DOHH2 (cell line): ENCODE results near the gene SLC2A9.

Experiments
- H3F3A ChIP-seq: fragments of 200-600 bp; sonication (generic), shearing (Covaris generic); 2 replicates; pipeline ENCODE4 v1.6.0; 2016; ENCODE audit warnings: antibody characterized with exemption, mild to moderate bottlenecking; ENCODE audit not compliant: control insufficient read depth, insufficient read depth
- H3K27ac ChIP-seq: fragments of 200-600 bp; sonication (generic); 2 replicates; pipeline ENCODE4 v1.5.1; 2014; ENCODE audit warnings: low read depth, mild to moderate bottlenecking, low read length, moderate library complexity
- H3K27me3 ChIP-seq: fragments of 200-600 bp; sonication (generic); 2 replicates; pipeline ENCODE4 v1.6.1; 2014; ENCODE audit warnings: mild to moderate bottlenecking, low read length, mixed read lengths; ENCODE audit not compliant: control insufficient read depth
- H3K36me3 ChIP-seq: fragments of 200-600 bp; sonication (generic); 2 replicates; pipeline ENCODE4 v1.6.1; 2014; ENCODE audit warnings: mild to moderate bottlenecking, low read length, moderate library complexity, mixed read lengths; ENCODE audit not compliant: control insufficient read depth
- H3K4me1 ChIP-seq: fragments of 200-600 bp; sonication (generic); 2 replicates; pipeline ENCODE4 v1.6.1; 2014; ENCODE audit warnings: mild to moderate bottlenecking, low read length, mixed read lengths; ENCODE audit not compliant: control insufficient read depth
- H3K4me2 ChIP-seq: fragments of 200-600 bp; sonication (generic); 2 replicates; pipeline ENCODE4 v1.6.0; 2014; ENCODE audit warnings: mild to moderate bottlenecking, low read length, moderate library complexity
- H3K4me3 ChIP-seq: fragments of 200-600 bp; sonication (generic); 2 replicates; pipeline ENCODE4 v1.5.1; 2014; ENCODE audit warnings: mild to moderate bottlenecking, low read length, mixed read lengths
- H3K79me2 ChIP-seq: fragments of 200-600 bp; sonication (generic); 2 replicates; pipeline ENCODE4 v1.6.1; 2014; ENCODE audit warnings: mild to moderate bottlenecking, low read length, mixed read lengths; ENCODE audit not compliant: control insufficient read depth
- H3K9me2 ChIP-seq: fragments of 200-600 bp; sonication (generic); replicated peaks from 2 replicates; pipeline ENCODE4 v1.6.1; 2014; ENCODE audit warnings: mild to moderate bottlenecking, low read length, mixed read lengths; ENCODE audit not compliant: control insufficient read depth
- H3K9me3 ChIP-seq: fragments of 200-600 bp; sonication (generic); 2 replicates; pipeline ENCODE4 v1.6.1; 2014; ENCODE audit warnings: antibody characterized with exemption, low read length, mixed read lengths; ENCODE audit not compliant: control insufficient read depth, insufficient read depth
- H4K20me1 ChIP-seq: fragments of 200-600 bp; sonication (generic); 2 replicates; pipeline ENCODE4 v1.6.0; 2014; ENCODE audit warnings: low read depth, mild to moderate bottlenecking, antibody characterized with exemption, low read length, moderate library complexity; ENCODE audit not compliant: control insufficient read depth, insufficient read depth
- EZH2phosphoT487 ChIP-seq: fragments of 200-600 bp; sonication (generic); IDR thresholded peaks from 2 replicates; pipeline ENCODE4 v1.6.1; 2017; ENCODE audit warnings: borderline replicate concordance, mild to moderate bottlenecking, antibody characterized with exemption, low read length, moderate library complexity, mixed read lengths
- TF ChIP-seq, protein P1 (sequence below): fragments of 200-600 bp; sonication (generic); IDR thresholded peaks from one replicate; pipeline ENCODE4 v1.5.1; 2014; ENCODE audit warnings: antibody characterized with exemption, mild to moderate bottlenecking, low read depth, low read length; ENCODE audit not compliant: poor library complexity, severe bottlenecking

SLC2A9 gene

GRCh38 chr4:9874385-9874784 is 146.9 kb downstream of the SLC2A9 start:
- Histone ChIP-seq H3F3A (no peaks in the 10 kb centered on the region), H3K27me3 (no peaks in the 10 kb centered on the region), H3K36me3 (no peaks in the 10 kb centered on the region), H3K4me2 (no peak overlapping the region), H3K27ac (no peak overlapping the region), H3K9me3 (no peaks in the 10 kb centered on the region), H3K79me2 (no peaks in the 10 kb centered on the region), H3K4me1 (no peaks in the 10 kb centered on the region), H4K20me1 (no peaks in the 10 kb centered on the region), H3K9me2 (no peaks in the 10 kb centered on the region), H3K4me3 (no peak overlapping the region)
- TF ChIP-seq, protein P1, sequence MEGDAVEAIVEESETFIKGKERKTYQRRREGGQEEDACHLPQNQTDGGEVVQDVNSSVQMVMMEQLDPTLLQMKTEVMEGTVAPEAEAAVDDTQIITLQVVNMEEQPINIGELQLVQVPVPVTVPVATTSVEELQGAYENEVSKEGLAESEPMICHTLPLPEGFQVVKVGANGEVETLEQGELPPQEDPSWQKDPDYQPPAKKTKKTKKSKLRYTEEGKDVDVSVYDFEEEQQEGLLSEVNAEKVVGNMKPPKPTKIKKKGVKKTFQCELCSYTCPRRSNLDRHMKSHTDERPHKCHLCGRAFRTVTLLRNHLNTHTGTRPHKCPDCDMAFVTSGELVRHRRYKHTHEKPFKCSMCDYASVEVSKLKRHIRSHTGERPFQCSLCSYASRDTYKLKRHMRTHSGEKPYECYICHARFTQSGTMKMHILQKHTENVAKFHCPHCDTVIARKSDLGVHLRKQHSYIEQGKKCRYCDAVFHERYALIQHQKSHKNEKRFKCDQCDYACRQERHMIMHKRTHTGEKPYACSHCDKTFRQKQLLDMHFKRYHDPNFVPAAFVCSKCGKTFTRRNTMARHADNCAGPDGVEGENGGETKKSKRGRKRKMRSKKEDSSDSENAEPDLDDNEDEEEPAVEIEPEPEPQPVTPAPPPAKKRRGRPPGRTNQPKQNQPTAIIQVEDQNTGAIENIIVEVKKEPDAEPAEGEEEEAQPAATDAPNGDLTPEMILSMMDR = no peak
- TF ChIP-seq EZH2phosphoT487 = no peak

GRCh38 chr4:9870165-9870790 is 151.0 kb downstream of the SLC2A9 start:
- H3K27ac ChIP-seq = no peak overlapping the region
- H3K36me3 ChIP-seq = no peaks in the 10 kb centered on the region
- no peaks in the 10 kb centered on the region for H3K4me1 ChIP-seq
- no peaks in the 10 kb centered on the region for H3K9me3 ChIP-seq
- H3K4me2 ChIP-seq = no peak overlapping the region
- H4K20me1 ChIP-seq = no peaks in the 10 kb centered on the region
- no peaks in the 10 kb centered on the region for H3F3A ChIP-seq
- H3K4me3 ChIP-seq = no peak overlapping the region
- H3K79me2 ChIP-seq = no peaks in the 10 kb centered on the region
- no peak for TF ChIP-seq EZH2phosphoT487
- TF ChIP-seq, protein P1 = no peak
- H3K9me2 ChIP-seq = no peaks in the 10 kb centered on the region
- H3K27me3 ChIP-seq = no peaks in the 10 kb centered on the region

DNA sequence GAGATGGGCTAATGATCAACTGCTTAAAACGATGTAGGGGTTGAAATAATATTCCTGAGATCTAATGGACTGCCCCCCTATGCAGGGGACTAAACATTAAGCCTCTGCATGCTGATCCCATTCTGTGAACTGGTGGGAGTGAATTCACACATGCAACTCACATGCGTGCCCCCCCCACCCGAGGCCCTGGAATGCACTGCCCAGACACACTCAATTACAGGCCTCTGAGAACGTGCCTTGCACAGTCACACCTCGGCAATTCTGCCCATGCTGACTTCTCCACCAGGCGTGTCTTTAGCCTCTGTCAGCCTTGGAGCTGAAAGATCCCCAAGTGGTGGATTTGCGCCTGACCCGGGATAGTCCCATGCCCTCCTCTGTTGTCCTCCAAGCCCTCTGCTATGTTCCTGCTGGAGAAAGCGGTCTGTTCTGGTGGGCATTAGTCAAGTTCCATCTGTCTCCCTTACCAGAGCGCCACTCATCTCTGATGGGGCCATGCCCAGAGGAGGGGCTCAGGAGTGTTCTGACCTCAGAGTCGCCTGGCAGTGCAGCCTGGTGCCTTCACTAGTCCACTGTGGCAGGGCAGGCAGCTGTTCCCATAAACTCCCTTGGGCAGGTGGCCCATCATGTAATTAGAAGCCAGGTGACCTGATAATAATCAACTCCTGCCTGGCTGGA is 153.4 kb downstream of the SLC2A9 start:
- Histone ChIP-seq H3K4me3 (no peak overlapping the region), H3K27ac (no peak overlapping the region), H3K9me2 (no peaks in the 10 kb centered on the region), H3K4me1 (no peaks in the 10 kb centered on the region), H3K79me2 (no peaks in the 10 kb centered on the region), H3K36me3 (no peaks in the 10 kb centered on the region), H3K27me3 (no peaks in the 10 kb centered on the region), H3F3A (no peaks in the 10 kb centered on the region), H4K20me1 (no peaks in the 10 kb centered on the region), H3K4me2 (no peak overlapping the region), H3K9me3 (no peaks in the 10 kb centered on the region)
- TF ChIP-seq EZH2phosphoT487 = no peak
- TF ChIP-seq, protein P1 = no peak
